HG03342 (cell line): ENCODE data around the gene HLA-F.

Source experiments
- ATAC-seq: cut with Tn5 transposase; IDR thresholded peaks from one replicate; pipeline ENCODE4 v1.9.1; 2021; ENCODE audit warnings: mild to moderate bottlenecking, moderate library complexity; ENCODE audit not compliant: unreplicated experiment

Gene HLA-F

GRCh38 chr6:29759457-29759856 is 36.2 kb downstream of the HLA-F start:
- ATAC-seq, result no peak

GRCh38 chr6:29760328-29760727 is 37.1 kb downstream of the HLA-F start:
- ATAC-seq, result no peak

DNA sequence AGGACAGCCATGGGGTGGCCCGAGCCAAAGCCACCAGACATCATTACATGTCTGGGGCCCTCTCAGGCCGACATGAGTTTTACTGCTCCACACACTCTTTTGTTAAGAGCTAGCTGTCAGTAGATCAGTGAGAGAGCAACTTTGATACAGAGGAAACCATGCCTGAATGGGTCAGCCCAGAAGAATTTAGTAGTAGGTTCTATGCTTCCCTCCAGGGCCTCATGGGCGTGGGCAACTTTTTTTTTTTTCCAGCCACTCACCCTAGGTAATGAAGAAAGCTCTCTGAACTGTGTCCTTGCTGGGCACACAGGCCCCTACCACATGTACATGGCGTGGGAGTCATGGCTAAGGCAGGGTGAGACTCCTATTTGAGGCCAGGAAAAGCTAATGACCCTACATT is 38.8 kb downstream of the HLA-F start:
- no peak for ATAC-seq

GRCh38 chr6:29762781-29763214 is 39.6 kb downstream of the HLA-F start:
- no peak for ATAC-seq

DNA sequence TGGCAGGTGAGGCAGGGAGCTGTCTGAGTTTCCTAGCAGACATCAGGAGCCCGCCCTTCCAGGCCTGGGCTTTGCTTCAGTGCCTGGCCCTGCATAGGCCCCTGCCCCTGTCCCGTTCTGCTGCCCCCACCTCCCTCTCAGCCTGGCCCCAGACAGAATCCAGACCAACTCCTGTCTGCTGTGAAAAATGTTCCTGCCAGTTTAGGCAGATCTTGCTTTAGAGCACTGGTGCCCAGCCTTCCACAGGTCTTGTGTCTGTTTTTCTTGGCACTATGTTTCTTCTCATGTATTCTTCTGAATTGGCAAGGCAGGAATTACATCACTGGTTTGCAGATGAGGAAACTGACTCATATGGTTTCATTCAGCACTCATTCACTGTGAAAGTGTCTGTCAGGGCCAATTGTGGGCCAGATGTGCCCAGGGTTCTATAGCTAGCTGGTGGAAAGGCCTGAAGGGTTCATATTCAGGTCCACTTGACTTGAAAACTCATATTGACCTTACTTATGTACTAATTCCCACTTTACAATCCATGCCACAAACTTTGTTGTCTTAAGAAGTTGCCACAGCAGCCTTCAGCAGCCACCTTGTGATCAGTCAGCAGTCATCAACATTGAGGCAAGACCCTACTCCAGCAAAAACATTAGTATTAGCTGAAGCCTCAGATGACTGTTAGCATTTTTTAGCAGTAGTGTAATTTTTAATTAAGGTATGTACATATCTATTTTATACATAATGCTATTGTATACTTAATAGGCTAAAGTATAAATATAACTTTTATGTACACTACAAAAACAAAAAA is 40.5 kb downstream of the HLA-F start:
- no peak for ATAC-seq

DNA sequence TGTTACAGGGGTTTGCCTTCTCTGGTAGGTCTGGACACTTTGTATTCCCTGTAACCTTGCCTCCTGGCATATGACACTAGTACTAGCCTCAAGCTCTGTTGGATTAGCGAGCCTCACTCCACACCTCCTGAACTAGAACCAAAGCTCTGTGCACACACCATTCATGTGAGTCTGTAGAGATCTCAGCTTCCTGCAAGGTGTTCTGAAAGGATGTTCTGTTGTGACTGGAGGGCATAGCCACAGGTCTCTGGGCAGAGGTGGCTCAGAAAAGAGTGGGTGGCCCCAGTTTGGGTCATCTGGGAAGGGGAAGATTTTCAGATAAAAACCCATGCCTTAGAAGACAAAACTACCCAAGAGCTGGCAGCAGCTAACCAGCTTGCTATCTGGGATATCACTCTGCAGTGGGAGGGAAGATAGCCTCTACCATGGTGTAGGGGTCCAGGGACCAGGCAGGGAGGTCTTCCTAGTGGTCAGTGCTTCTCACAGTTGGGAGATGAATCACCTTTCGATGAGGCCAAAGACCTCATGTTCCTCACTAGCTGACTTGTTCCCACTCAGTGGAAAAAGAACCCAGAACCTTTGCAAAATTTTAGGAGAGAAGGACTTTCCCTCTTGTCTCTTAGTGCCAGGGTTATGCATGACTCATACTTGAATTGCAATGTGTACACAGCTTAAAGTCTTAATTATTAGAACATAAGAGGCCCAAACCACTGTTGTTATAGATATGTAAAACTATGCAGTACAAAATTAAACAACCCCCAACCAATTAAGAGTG is 41.4 kb downstream of the HLA-F start:
- ATAC-seq, result no peak

DNA sequence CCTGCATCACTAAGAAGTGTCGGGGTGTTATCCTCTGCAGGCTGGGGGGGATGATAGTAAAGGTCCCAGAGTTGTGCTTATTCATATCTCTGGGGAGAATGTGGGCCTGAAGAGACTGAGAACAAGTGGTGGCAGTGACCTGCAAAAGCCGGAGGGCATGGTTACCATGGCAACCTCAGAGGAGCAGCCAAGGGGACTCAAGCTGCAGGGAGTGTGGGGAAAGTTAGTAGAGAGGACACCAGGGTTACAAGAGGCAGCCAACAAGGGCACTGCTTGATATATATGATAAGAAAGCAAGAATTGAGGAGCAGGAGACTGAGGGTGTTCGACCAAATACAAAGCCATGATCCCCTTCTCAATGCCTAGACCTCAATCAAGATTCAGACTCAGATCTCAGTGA is 46.1 kb downstream of the HLA-F start:
- ATAC-seq, result no peak

DNA sequence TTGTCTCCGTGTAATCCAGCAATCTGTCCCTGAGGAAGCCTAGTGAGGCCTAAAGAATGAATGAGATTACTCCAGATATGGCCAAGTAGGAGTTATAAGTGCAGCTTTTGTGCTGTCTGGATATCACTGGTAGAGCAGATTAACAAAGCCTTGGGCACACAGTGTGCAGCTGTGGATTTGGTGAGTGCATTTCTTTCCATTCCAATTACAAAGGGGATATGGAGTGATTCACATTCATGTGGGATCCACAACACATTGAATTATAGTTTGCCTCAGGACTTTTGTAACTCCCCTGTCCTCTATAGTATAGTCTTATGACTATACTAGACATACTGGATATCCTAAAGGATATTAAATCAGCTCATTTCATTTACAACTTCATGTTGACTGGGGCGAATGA is 47.1 kb downstream of the HLA-F start:
- ATAC-seq, result no peak

- ATAC-seq, result no peak
Measured at GRCh38 chr6:29776684-29777083, 53.5 kb downstream of the HLA-F start.
